HUES48 (cell line): ENCODE measurements around the gene WDR6.
"Not testable (repeated sequence)": the region's sequence is repeated elsewhere in the genome, so short reads cannot be mapped to it uniquely, and the experiment has no call there.

Source experiments
- H3K27ac ChIP-seq: one replicate; pipeline ENCODE4 v1.7.0; 2013; ENCODE audit warnings: low read depth, low read length, inconsistent platforms
- H3K27me3 ChIP-seq: 2 replicates; pipeline ENCODE4 v1.6.1; 2013; ENCODE audit warnings: mild to moderate bottlenecking, low read length; ENCODE audit not compliant: control insufficient read depth, insufficient read depth
- H3K36me3 ChIP-seq: 2 replicates; pipeline ENCODE4 v1.6.1; 2013; ENCODE audit warnings: low read length; ENCODE audit not compliant: control insufficient read depth, insufficient read depth
- H3K4me1 ChIP-seq: 2 replicates; pipeline ENCODE4 v1.6.1; 2013; ENCODE audit warnings: mild to moderate bottlenecking, low read length; ENCODE audit not compliant: control insufficient read depth, insufficient read depth
- H3K4me3 ChIP-seq: 2 replicates; pipeline ENCODE4 v1.5.1; 2013; ENCODE audit warnings: mild to moderate bottlenecking, low read depth, low read length
- H3K9ac ChIP-seq: 2 replicates; pipeline ENCODE4 v1.6.1; 2013; ENCODE audit warnings: mild to moderate bottlenecking, low read depth, low read length, moderate library complexity
- H3K9me3 ChIP-seq: 2 replicates; pipeline ENCODE4 v1.6.1; 2013; ENCODE audit warnings: low read length; ENCODE audit not compliant: control insufficient read depth, insufficient read depth

The WDR6 gene

DNA sequence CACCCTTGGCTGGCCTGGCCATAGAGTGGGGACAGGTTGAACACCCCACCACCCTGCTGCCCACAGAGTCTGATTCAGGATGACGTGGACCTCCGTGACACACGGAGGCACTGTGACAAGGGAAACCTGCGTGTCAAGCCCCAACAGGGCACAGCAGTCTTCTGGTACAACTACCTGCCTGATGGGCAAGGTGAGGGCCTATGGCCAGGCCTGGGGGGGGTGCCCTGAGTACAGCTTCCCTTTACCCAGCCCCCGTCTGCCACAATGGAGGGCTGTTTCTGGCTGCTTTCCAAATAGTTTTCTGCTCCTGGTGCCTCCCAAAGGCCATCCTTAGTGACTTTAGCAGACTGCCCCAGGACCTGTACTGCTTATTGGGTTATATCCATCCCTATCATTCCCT, 1.2 kb upstream of the WDR6 start:
- Histone ChIP-seq H3K4me1 (peaks cover 12% of the 10 kb centered on the region), H3K4me3 (peak overlapping the region; percentile 98; the same call in 1 of the 2 replicates), H3K9ac (no peak overlapping the region), H3K27ac (peak overlapping the region; percentile 32), H3K36me3 (peaks cover 5% of the 10 kb centered on the region; the same call in 1 of the 2 replicates), H3K9me3 (no peaks in the 10 kb centered on the region), H3K27me3 (no peaks in the 10 kb centered on the region; the same call in 1 of the 2 replicates)

DNA sequence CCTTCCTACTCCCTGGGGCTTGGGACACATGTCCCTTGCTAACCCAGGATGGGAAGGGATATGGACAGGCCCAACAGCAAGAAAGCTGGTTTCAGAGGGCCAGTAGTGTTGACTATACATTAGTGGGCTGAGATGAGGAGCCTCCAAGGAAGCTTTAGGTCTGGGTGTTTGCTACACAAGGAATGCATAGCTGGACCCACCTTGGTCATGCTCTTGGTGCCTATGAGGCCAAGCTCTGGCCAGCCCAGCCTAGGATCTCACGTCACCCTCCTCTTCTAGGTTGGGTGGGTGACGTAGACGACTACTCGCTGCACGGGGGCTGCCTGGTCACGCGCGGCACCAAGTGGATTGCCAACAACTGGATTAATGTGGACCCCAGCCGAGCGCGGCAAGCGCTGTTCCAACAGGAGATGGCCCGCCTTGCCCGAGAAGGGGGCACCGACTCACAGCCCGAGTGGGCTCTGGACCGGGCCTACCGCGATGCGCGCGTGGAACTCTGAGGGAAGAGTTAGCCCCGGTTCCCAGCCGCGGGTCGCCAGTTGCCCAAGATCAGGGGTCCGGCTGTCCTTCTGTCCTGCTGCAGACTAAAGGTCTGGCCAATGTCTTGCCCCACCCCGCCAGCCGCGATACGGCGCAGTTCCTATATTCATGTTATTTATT, 653 bp upstream of the WDR6 start:
- peak overlapping the region; percentile 71 for H3K9ac ChIP-seq

DNA sequence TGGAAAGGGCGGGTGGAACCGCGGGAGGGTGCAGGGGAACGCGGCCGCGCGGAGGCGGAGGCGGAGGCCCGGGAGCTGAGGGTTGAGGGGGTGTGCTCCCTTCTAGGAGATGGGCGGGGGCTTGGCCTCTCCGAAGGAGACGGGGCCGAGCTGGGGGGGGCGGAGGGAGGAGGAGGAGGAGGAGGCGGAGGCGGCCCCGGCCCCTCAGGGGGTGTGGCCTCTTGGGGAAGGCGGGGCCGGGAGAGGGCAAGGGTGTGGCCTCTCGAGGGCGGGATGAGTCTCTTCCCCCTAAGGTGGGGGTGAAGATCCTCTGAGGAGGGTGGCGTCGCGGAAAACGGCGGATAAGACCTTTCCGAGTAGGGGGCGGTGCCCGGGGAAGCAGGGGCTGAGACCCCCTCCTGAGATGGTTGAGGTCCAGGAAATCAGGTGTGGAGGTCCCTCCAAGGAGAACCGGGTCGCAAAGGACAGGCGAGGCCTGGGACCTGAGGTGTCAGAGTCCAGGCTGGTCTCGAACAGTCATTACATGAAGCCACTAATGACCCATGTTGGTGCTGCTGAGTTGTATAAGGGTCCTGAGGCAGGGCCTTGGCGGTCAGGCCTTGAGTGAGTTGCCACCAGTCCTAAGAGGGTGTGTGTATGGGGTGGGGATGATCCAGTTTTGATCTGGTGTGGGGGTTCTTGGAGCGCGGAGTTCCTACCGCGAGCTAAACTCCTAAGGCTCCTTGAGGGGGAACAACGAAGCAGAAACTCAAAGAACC, 759 bp downstream of the WDR6 start:
- peak overlapping the region; percentile 99 for H3K27ac ChIP-seq
- H3K9ac ChIP-seq: peak overlapping the region; percentile 99
- H3K36me3 ChIP-seq: peaks cover 25% of the 10 kb centered on the region
- H3K4me1 ChIP-seq: peaks cover 12% of the 10 kb centered on the region
- H3K27me3 ChIP-seq: no peaks in the 10 kb centered on the region; the same call in 1 of the 2 replicates
- no peaks in the 10 kb centered on the region for H3K9me3 ChIP-seq
- peak overlapping the region; percentile 98 for H3K4me3 ChIP-seq

More for the DNA sequence above, 653 bp upstream of the WDR6 start:
- H3K27me3 ChIP-seq: no peaks in the 10 kb centered on the region; the same call in 1 of the 2 replicates
- peaks cover 10% of the 10 kb centered on the region for H3K36me3 ChIP-seq
- no peaks in the 10 kb centered on the region for H3K9me3 ChIP-seq
- H3K27ac ChIP-seq: peak overlapping the region; percentile 48
- peak overlapping the region; percentile 98 for H3K4me3 ChIP-seq
- H3K4me1 ChIP-seq: peaks cover 12% of the 10 kb centered on the region

DNA sequence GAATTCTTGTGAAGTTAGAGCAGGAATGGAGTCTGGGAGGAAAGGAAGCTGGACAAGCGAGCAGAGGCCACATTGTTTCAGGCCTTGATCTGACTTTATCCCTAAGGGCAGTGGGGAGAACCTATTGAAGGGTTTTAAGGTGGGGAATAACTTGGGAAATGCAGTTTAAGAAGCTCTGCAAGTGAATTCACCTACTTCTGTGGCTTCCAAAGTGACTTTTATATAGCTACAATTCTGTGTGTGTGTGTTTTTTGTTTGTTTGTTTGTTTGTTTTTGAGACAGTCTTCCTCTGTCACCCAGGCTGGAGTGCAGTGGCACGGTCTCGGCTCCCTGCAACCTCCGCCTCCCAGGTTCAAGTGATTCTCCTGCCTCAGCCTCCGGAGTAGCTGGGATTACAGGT, 1.4 kb downstream of the WDR6 start:
- peak overlapping the region; percentile 98 for H3K4me3 ChIP-seq

DNA sequence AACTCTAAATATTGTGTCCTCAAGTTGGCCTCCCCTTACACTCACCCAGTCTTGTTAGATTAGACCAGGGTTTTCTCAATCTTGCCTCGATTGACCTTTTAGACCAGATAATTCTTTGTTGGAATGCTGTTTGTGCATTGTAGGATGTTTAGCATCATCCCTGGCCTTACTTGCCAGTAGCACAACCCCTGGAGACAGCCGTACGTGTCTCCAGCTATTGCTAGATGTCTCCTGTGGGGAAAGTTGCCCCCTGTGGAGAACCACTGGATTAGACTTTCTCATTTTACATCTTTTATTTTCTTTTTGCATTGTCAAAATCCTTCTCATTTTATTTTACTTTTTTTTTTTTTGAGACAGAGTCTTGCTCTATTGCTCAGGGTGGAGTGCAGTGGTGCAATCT, 2.2 kb downstream of the WDR6 start:
- no peak overlapping the region for H3K4me3 ChIP-seq
- H3K4me1 ChIP-seq: peaks cover 12% of the 10 kb centered on the region
- H3K36me3 ChIP-seq: peaks cover 39% of the 10 kb centered on the region
- no peaks in the 10 kb centered on the region; the same call in 1 of the 2 replicates for H3K27me3 ChIP-seq
- no peak overlapping the region for H3K27ac ChIP-seq
- no peak overlapping the region for H3K9ac ChIP-seq
- no peaks in the 10 kb centered on the region for H3K9me3 ChIP-seq

More for the DNA sequence above, 1.4 kb downstream of the WDR6 start:
- not testable (repeated sequence) for H3K9ac ChIP-seq, H3K27me3 ChIP-seq, H3K27ac ChIP-seq, H3K9me3 ChIP-seq
- peaks cover 31% of the 10 kb centered on the region for H3K36me3 ChIP-seq
- peaks cover 12% of the 10 kb centered on the region for H3K4me1 ChIP-seq

DNA sequence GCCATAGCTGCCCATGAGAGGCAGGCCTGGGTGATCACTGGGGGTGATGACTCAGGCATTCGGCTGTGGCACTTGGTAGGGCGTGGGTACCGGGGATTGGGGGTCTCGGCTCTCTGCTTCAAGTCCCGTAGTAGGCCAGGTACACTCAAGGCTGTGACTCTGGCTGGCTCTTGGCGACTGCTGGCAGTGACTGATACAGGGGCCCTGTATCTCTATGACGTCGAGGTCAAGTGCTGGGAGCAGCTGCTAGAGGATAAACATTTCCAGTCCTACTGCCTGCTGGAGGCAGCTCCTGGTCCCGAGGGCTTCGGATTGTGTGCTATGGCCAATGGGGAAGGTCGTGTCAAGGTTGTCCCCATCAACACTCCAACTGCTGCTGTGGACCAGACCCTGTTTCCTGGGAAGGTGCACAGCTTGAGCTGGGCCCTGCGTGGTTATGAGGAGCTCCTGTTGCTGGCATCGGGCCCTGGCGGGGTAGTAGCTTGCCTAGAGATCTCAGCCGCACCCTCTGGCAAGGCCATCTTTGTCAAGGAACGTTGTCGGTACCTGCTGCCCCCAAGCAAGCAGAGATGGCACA, 5.3 kb downstream of the WDR6 start:
- Histone ChIP-seq H3K4me3 (no peak overlapping the region), H3K4me1 (peaks cover 11% of the 10 kb centered on the region), H3K27ac (no peak overlapping the region), H3K27me3 (no peaks in the 10 kb centered on the region), H3K36me3 (peaks cover 61% of the 10 kb centered on the region), H3K9ac (no peak overlapping the region), H3K9me3 (no peaks in the 10 kb centered on the region)

DNA sequence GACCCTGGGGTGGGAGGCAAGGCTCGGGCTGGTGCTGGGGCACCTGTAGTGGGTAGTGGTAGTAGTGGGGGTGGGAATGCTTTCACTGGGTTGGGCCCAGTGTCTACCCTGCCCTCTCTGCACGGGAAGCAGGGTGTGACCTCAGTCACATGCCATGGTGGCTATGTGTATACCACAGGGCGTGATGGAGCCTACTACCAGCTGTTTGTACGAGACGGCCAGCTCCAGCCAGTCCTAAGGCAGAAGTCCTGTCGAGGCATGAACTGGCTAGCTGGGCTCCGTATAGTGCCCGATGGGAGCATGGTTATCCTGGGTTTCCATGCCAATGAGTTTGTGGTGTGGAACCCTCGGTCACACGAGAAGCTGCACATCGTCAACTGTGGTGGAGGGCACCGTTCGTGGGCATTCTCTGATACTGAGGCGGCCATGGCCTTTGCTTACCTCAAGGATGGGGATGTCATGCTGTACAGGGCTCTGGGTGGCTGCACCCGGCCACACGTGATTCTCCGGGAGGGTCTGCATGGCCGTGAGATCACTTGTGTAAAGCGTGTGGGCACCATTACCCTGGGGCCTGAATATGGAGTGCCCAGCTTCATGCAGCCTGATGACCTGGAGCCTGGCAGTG, 6.0 kb downstream of the WDR6 start:
- H3K36me3 ChIP-seq: peaks cover 61% of the 10 kb centered on the region
- H3K9me3 ChIP-seq: no peaks in the 10 kb centered on the region
- H3K4me1 ChIP-seq: peaks cover 9% of the 10 kb centered on the region
- no peak overlapping the region for H3K27ac ChIP-seq
- no peak overlapping the region for H3K9ac ChIP-seq
- no peak overlapping the region for H3K4me3 ChIP-seq
- H3K27me3 ChIP-seq: no peaks in the 10 kb centered on the region

DNA sequence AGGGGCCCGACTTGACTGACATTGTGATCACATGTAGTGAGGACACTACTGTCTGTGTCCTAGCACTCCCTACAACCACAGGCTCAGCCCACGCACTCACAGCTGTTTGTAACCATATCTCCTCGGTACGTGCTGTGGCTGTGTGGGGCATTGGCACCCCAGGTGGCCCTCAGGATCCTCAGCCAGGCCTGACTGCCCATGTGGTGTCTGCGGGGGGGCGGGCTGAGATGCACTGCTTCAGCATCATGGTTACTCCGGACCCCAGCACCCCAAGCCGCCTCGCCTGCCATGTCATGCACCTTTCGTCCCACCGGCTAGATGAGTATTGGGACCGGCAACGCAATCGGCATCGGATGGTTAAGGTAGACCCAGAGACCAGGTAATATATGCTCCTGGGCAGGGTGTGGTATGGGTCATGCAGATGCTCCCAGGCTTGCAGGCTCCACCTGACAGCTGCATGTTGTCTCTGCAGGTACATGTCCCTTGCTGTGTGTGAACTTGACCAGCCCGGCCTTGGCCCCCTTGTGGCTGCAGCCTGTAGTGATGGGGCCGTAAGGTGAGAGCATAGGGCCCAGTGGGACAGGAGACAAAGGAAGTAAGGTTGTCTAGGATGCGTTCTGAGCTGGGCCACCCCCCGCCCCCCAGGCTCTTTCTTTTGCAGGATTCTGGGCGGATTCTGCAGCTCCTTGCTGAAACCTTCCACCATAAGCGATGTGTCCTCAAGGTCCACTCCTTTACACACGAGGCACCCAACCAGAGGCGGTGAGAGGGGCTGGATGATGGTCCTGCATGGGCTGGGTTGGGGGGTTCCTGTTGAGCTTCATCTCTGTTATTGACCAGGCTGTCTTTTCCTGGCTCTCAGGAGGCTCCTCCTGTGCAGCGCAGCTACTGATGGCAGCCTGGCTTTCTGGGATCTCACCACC, 6.8 kb downstream of the WDR6 start:
- Histone ChIP-seq H3K27me3 (no peaks in the 10 kb centered on the region), H3K4me3 (no peak overlapping the region), H3K9me3 (no peaks in the 10 kb centered on the region), H3K9ac (no peak overlapping the region), H3K27ac (no peak overlapping the region), H3K36me3 (peaks cover 61% of the 10 kb centered on the region), H3K4me1 (peaks cover 6% of the 10 kb centered on the region; the same call in 1 of the 2 replicates)

DNA sequence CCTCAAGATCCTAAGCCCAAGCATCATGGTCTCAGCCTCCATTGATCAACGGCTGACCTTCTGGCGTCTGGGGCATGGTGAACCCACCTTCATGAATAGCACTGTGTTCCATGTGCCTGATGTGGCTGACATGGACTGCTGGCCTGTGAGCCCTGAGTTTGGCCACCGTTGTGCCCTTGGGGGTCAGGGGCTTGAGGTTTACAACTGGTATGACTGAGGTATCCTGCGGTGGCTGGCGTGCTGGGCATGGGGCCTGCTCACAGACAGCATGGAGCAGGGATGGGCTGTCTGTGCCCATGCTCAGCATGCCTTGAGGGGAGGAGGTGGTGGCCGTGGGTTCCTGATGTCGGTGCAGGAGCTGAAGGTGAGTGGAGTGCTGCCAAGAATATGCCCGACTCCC, 7.9 kb downstream of the WDR6 start:
- Histone ChIP-seq H3K27ac (no peak overlapping the region), H3K9ac (no peak overlapping the region), H3K4me1 (peaks cover 9% of the 10 kb centered on the region), H3K4me3 (no peak overlapping the region), H3K9me3 (no peaks in the 10 kb centered on the region), H3K36me3 (peaks cover 56% of the 10 kb centered on the region), H3K27me3 (no peaks in the 10 kb centered on the region)

DNA sequence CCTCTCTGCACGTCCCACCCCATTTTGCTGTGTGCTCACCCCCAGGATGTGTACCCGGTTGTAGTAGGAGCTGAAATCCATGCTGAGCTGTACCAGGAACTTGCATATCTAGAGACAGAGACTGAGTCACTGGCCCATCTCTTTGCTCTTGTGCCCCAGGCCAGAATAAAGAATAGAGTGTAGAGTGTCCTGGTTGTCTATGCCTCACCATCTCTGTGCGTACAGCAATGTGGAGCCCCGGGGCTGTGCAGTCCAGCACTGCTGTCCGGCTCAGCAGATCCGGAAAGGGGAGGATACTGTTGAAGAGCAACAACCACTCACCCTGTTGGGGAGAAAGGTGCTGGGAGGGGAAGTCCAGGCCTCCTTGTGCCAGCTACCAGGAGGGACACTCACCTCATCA, 8.6 kb downstream of the WDR6 start:
- Histone ChIP-seq H3K4me1 (peaks cover 12% of the 10 kb centered on the region), H3K27me3 (no peaks in the 10 kb centered on the region), H3K9me3 (no peaks in the 10 kb centered on the region), H3K27ac (no peak overlapping the region), H3K36me3 (peaks cover 56% of the 10 kb centered on the region), H3K9ac (no peak overlapping the region), H3K4me3 (no peak overlapping the region)
